ENCODE results near the gene HRH1.
"Not testable (repeated sequence)": the region's sequence is repeated elsewhere in the genome, so short reads cannot be mapped to it uniquely, and the experiment has no call there.

Gene HRH1

DNA sequence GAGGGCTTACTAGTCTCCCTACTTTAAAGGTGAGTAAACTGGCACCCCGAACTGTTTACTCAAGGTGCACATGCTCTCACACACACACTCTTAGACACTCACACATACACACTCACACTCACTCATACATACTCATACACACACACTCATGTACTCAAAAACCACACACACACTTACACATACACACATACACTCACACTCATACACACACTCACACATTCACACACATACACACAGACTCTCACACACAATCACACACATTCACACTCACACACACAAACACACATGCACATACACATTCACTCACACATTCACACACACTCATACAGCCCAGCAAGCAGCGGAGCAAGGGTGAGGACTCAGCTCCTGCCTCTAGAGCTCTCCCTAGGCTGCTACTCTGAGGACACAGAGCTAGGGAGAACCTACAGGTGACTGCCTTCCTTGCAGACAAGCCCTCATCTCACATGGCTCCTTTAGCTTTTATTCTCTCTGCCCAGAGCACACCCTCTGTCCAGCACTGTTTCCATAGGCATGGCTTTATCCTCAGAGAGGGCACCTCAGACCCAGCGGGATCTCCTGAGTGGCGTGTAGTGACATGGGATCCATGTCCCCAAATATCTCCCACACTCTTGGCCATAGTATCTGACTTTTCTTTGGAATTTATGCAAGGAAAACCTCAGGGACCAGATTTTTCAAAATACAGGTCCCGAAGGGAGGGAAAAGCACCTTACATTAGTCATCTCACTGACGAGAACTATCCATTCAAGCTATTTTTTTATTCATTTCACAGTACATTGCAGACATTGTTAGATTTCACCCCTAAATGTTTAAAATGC, 91.8 kb downstream of the HRH1 start:
- DNase-seq, result no peak

DNA sequence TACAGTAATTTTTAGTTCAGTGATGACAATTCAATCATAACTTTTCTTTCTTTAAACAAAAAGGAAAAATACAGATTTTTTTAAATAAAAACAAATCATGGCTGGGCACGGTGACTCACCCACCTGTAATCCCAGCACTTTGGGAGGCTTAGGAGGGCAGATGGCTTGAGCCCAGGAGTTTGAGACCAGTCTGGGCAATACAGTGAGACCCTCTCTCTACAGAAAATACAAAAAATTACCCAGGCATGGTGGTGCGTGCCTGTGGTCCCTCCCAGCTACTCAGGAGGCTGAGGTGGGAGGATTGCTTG, 92.3 kb downstream of the HRH1 start:
- no peak for DNase-seq

GRCh38 chr3:11247362-11247761, 93.1 kb downstream of the HRH1 start:
- no peak for DNase-seq

GRCh38 chr3:11248596-11248995, 94.3 kb downstream of the HRH1 start:
- no peak for DNase-seq

DNA sequence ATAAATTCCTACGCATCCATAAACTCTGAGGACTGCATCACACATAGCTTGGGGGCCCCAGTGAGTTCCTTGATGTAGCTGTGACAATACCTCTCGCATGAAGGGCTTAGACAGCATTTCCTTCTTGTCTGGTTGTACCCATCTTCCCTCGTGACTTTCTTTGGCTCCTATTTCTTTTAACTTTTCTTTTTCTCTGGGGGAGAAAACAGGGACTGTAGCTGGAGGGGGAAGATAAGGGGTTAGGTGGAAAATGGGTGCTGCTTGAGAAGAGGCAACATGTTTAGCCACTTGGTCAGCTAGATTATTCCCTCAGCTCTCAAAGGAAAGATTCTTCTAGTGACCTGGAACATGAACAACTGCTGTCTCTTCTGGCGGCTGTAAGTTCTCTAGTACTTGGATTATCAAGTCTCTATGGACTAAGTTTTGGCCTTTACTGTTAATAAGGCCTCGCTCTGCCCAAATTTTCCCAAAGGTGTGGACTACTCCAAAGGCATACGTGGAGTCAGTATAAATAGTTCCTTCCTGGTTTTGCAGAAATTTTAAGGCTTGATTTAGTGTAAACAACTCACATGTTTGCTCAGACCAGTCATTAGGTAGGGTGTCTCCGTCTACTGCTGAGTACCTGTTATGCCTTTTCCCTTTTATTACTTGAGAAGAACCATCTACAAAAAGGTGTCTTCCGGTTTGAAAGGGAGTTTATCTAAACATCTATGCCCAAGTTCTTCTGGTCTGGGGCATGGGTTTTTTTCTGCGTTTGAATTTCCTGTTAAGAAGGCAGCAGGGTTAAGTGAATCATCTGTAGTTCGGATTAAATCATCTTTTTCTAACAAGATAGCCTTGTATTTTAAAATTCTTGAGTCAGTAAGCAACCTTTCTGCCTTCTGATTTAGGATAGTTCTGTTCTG, 96.9 kb downstream of the HRH1 start:
- no peak for DNase-seq

DNA sequence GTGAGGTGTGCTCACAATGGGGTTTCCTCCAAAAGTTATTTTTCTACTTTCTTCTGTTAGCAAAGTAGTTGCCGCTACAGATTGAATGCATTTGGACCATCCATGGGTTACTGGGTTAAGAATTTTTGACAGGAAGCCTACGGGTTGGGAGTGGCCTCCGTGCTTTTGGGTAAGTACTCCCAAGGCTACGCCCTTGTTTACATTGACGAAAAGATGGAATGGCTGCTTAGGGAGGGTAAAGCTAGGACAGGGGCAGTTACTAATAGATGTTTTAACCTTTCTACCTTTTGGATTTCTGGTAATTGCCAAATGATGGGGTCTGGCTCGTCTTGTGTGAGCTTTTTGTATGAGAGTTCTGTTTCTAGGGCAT, 97.5 kb downstream of the HRH1 start:
- DNase-seq, result no peak

GRCh38 chr3:11254876-11255275, 100.6 kb downstream of the HRH1 start:
- DNase-seq, result no peak

DNA sequence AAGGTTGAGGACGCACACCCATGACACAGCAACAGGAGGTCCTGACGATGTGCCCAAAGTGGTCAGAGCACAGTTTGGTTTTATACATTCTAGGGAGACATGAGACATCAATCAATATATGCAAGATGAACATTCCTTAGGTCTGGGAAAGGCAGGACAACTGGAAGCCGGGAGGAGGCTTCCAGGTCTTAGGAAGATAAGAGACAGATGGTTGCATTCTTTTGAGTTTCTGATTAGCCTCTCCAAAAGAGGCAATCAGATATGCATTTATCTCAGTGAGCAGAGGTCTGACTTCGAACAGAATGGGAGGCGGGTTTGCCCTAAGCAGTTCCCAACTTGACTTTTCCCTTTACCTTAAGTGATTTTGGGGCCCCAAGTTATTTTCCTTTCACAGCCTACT, 101.2 kb downstream of the HRH1 start:
- DNase-seq, result not testable (repeated sequence)

- no peak for DNase-seq
Measured at GRCh38 chr3:11258958-11259357, 104.7 kb downstream of the HRH1 start.

DNA sequence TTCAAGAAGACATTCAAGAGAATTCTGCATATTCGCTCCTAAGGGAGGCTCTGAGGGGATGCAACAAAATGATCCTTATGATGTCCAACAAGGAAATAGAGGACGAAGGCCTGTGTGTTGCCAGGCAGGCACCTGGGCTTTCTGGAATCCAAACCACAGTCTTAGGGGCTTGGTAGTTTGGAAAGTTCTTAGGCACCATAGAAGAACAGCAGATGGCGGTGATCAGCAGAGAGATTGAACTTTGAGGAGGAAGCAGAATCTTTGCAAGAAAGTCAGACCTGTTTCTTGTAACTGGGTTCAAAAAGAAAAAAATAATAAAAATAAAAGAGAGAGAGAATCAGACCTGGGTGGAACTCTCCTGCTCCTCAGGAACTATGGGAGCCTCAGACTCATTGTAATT, 106.2 kb downstream of the HRH1 start:
- no peak for DNase-seq

DNA sequence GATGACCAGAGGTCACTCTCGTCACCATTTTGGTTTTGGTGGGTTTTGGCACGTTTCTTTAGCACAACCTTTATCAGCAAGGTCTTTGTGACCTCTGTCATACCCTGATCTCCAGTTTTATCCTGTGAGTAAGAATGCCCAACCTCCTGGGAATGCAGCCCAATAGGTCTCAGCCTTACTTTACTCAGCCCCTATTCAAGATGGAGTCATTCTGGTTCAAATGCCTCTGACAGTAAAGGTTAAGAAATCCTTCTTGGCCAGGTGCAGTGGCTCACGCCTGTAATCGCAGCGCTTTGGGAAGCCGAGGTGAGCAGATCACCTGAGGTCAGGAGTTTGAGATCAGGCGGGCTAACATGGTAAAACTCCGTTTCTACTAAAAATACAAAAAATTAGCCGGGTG, 114.7 kb downstream of the HRH1 start:
- no peak for DNase-seq

DNA sequence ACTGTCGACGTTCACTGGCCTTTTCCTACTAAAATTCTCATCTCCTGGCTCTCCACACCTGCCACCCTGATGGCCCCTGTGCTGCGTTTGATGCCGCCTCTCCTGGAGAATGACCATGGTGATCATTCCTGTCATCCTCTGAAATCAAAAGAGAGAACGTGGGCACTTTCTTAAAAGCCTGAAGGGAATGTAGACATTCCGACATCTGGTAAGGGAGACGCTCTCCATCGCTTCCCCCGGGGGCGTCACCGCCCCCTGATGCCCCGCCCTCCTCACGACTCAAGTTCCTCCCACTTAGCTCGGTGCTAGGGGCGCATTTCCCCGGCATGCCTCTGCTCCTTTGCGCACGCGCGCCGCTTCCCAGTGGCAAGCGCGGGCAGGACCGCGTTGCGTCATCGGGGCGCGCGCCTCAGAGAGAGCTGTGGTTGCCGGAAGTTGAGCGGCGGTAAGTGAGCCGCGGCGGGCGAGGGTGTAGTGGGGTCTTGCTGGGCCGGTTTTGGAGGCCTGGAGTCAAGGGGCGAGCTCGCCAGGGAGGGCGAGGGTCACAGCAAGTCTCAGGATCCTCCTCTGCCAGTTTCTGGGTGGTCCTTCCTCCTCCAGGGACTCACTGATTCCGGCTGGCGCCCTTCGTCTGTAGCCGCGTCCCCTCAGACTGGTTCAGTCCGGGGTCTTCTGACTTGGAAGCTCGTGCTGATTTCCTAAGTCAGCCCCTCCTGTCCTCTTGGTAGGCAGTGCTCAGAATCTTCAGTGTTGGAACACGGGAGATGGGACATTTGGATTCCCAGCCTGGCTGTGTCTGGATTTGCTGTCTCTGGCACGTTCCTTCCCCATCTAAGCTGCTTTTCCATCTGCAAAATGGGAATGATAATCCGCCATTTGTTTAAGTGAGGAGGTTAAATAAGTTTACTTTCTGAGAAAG, 118.0 kb downstream of the HRH1 start, which contains the start of gene ATG7:
ATG7 (plus strand) TSS at position 412 of the 919 bp plus-strand sequence. CDS start 26,299 bp downstream, outside the sequence.
- DNase-seq, result peak; percentile 95

DNA sequence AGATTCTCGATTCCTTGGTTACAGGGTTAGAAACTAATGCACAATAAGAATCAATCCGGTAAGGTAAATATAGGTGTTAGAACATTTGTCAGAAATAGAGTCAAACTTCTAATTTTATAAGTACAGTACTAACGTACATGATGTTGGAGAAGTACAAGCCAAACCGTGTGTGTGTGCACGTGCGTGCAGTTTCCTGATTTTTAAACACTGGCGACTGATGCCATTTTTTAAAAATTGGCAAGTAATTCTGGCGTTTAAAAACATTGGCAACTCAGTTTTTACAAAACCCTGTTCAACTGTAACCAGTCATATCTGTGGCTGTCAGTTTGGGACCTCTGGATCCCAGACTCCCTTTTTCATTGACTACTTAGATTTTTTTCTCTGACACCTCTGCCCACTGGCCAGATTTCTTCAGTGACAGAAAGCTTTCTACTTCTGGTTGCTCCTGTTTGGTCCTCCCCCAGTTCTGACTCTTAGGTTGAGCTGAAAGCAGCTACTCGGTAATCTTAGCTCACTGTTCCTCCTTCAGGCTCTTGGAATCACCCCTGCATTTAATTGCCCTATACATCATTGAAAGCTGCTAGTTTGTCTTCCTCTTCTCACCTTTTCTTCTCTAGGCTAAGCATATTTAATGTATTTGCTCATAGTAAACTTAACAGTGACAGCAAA, 118.7 kb downstream of the HRH1 start:
- DNase-seq, result no peak

DNA sequence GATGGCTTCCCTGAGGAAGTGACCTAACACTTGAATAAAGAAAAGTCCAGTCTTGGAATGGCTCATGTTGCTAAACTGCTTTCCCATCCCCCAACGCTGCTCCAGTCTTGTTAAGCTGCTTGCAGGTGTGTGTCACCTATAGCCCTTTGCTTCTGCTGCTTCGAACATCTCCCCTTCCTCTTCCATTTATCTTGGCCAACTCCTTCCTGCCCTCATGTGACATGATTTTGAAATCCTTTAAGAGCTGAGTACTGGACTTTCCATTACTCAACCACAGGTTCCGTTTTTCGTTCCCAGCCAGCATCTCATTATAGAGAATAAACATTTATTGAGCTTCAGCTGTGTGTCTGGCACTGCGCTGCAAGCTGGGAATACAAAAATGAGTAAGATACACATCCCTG, 119.6 kb downstream of the HRH1 start:
- DNase-seq, result no peak

GRCh38 chr3:11274566-11275142, 120.4 kb downstream of the HRH1 start:
- no peak for DNase-seq

- no peak for DNase-seq
Measured at GRCh38 chr3:11275926-11276325, 121.6 kb downstream of the HRH1 start.

DNA sequence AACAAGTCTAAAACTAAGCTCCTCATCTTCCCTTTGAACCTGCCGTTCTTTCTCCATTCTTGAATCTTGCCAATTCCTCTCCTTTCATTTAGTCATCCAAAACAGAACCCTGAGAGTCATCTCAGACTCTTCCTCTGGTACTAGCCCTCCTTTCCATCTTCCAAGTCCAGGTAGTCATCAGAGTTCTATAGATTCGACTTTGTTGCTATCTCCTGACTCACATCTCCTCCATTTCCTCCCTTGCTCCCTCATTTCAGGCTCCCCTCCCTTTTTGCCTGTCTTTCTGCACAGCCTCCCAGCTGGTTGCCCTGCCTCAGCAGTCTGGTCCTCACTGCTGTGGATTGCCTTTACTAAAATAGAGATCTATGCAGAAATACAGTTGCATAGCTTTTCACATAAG, 122.6 kb downstream of the HRH1 start:
- no peak for DNase-seq

- DNase-seq, result no peak
Measured at GRCh38 chr3:11282250-11283138, 128.2 kb downstream of the HRH1 start.

- DNase-seq, result no peak
Measured at GRCh38 chr3:11283139-11283475, 128.8 kb downstream of the HRH1 start.

DNA sequence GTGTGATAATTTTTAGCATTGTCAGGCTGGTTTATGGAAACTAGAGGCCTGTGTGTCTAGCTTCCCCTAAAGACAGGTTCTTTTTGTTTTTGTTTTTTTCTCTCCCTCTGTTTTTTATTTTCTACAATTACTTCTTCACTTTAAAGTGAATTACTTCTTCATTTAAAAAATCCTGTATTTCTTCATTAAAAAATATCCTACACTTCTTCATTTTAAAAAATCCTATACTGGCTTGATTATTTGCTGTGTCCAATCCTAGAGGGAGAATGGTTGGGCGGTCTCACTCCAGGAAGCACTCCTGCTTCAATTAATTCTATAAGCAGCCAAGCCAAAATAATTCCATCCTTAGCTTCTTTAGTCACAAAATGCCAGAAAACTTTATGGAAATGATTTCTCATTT, 129.7 kb downstream of the HRH1 start:
- DNase-seq, result no peak

GRCh38 chr3:11285471-11285870, 131.2 kb downstream of the HRH1 start:
- DNase-seq, result no peak

Data from amniotic stem cell (primary cell).